ENCODE measurements around the gene SGK1. TPM values are rescaled to one million over a fixed set of nuclear protein-coding genes. Genes with fewer than 3 reads are reported as not detected.

SGK1 gene
- polyA plus RNA-seq, 1 of the 3 experiments (the other 2 are of a cell fraction), result 440 TPM

GRCh38 chr6:134324766-134325165, 6.9 kb upstream of the SGK1 start:
- Histone ChIP-seq H3K9me2 (no peaks in the 10 kb centered on the region), H4K20me1 (ENCODE audit: insufficient read depth) (no peaks in the 10 kb centered on the region), H2AFZ (ENCODE audit: low read depth) (no peak overlapping the region), H3K36me3 (replicated peaks in 1 of 2; ENCODE audit: control insufficient read depth in 1 of 2, insufficient read depth in 2 of 2, low read length in 1 of 2) (no peaks in the 10 kb centered on the region), H3K27ac (ENCODE audit: low read depth in 2 of 2, low read length in 1 of 2) (no peak overlapping the region), H3K9me3 (no peaks in the 10 kb centered on the region), H3K4me3 (ENCODE audit: low read depth in 2 of 2, low read length in 1 of 2) (no peak overlapping the region), H3F3A (replicated peaks; ENCODE audit: insufficient read depth) (no peaks in the 10 kb centered on the region), H3K4me2 (no peak overlapping the region), H3K4me1 (ENCODE audit: control insufficient read depth in 1 of 2, insufficient read depth in 2 of 2, low read depth in 1 of 2, low read length in 1 of 2) (no peaks in the 10 kb centered on the region), H3K9ac (no peak overlapping the region), H3K27me3 (ENCODE audit: insufficient read depth) (no peaks in the 10 kb centered on the region), H3K79me2 (ENCODE audit: insufficient read depth) (no peaks in the 10 kb centered on the region)
- ChIA-PET POLR2A (no interaction called here), CTCF (no interaction called here)
- no peak for DNase-seq
- no CpG with 5 or more reads among the region's 4 CpGs for WGBS (ENCODE audit: low lambda C conversion rate)
- TF ChIP-seq GABPA (IDR thresholded peaks at IDR 0.05; ENCODE audit: low read depth) (no peak), RFX5 (IDR thresholded peaks at IDR 0.05; ENCODE audit: low read length) (no peak), MEF2A (IDR thresholded peaks at IDR 0.05; ENCODE audit: borderline replicate concordance, low read depth) (no peak), FOSL2 (IDR thresholded peaks at IDR 0.05; ENCODE audit: borderline replicate concordance, low read depth) (no peak), PBX3 (IDR thresholded peaks at IDR 0.05) (no peak), MAX (IDR thresholded peaks at IDR 0.05; ENCODE audit: low read depth) (no peak), EP300 (IDR thresholded peaks at IDR 0.05; ENCODE audit: borderline replicate concordance in 1 of 2, low read depth in 1 of 2, low read length in 1 of 2) (no peak), CTCF (IDR thresholded peaks at IDR 0.05) (no peak), ZBTB33 (IDR thresholded peaks at IDR 0.05; ENCODE audit: borderline replicate concordance, low read depth) (no peak)

- Histone ChIP-seq H3K36me3 (replicated peaks in 1 of 2; ENCODE audit: control insufficient read depth in 1 of 2, insufficient read depth in 2 of 2, low read length in 1 of 2) (no peaks in the 10 kb centered on the region), H4K20me1 (ENCODE audit: insufficient read depth) (no peaks in the 10 kb centered on the region), H3K79me2 (ENCODE audit: insufficient read depth) (no peaks in the 10 kb centered on the region), H3K9me3 (no peaks in the 10 kb centered on the region), H3K9me2 (no peaks in the 10 kb centered on the region), H3K27me3 (ENCODE audit: insufficient read depth) (no peaks in the 10 kb centered on the region), H3K27ac (ENCODE audit: low read depth in 2 of 2, low read length in 1 of 2) (no peak overlapping the region), H3F3A (replicated peaks; ENCODE audit: insufficient read depth) (no peaks in the 10 kb centered on the region), H3K4me2 (no peak overlapping the region), H3K9ac (no peak overlapping the region), H3K4me3 (ENCODE audit: low read depth in 2 of 2, low read length in 1 of 2) (no peak overlapping the region), H3K4me1 (ENCODE audit: control insufficient read depth in 1 of 2, insufficient read depth in 2 of 2, low read depth in 1 of 2, low read length in 1 of 2) (no peaks in the 10 kb centered on the region), H2AFZ (ENCODE audit: low read depth) (no peak overlapping the region)
- DNase-seq, result no peak
- TF ChIP-seq JUND (IDR thresholded peaks at IDR 0.05), result no peak
- no peak for TF ChIP-seq RAD21 (IDR thresholded peaks at IDR 0.05; ENCODE audit: low read length)
- WGBS (ENCODE audit: low lambda C conversion rate), result 70% methylated on average over 5 of the region's 5 CpGs
- POLR2A ChIA-PET, result no interaction called here
- CTCF ChIA-PET, result interaction anchor here (1.1 kb wide), 1 partner anchor 11 kb away, joined by 3 read pairs; no protein-coding TSS in a partner anchor
Measured at GRCh38 chr6:134324141-134324540, 6.2 kb upstream of the SGK1 start.

All from SK-N-SH (cell line).